Eye (tissue), 1 donor: ENCODE results near the gene SACS.

Source experiments
- DNase-seq: peaks from one replicate; pipeline ENCODE4 v3.0.0-alpha.2; 2015

SACS gene, protein sequence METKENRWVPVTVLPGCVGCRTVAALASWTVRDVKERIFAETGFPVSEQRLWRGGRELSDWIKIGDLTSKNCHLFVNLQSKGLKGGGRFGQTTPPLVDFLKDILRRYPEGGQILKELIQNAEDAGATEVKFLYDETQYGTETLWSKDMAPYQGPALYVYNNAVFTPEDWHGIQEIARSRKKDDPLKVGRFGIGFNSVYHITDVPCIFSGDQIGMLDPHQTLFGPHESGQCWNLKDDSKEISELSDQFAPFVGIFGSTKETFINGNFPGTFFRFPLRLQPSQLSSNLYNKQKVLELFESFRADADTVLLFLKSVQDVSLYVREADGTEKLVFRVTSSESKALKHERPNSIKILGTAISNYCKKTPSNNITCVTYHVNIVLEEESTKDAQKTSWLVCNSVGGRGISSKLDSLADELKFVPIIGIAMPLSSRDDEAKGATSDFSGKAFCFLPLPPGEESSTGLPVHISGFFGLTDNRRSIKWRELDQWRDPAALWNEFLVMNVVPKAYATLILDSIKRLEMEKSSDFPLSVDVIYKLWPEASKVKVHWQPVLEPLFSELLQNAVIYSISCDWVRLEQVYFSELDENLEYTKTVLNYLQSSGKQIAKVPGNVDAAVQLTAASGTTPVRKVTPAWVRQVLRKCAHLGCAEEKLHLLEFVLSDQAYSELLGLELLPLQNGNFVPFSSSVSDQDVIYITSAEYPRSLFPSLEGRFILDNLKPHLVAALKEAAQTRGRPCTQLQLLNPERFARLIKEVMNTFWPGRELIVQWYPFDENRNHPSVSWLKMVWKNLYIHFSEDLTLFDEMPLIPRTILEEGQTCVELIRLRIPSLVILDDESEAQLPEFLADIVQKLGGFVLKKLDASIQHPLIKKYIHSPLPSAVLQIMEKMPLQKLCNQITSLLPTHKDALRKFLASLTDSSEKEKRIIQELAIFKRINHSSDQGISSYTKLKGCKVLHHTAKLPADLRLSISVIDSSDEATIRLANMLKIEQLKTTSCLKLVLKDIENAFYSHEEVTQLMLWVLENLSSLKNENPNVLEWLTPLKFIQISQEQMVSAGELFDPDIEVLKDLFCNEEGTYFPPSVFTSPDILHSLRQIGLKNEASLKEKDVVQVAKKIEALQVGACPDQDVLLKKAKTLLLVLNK (N-terminal part only)

DNA sequence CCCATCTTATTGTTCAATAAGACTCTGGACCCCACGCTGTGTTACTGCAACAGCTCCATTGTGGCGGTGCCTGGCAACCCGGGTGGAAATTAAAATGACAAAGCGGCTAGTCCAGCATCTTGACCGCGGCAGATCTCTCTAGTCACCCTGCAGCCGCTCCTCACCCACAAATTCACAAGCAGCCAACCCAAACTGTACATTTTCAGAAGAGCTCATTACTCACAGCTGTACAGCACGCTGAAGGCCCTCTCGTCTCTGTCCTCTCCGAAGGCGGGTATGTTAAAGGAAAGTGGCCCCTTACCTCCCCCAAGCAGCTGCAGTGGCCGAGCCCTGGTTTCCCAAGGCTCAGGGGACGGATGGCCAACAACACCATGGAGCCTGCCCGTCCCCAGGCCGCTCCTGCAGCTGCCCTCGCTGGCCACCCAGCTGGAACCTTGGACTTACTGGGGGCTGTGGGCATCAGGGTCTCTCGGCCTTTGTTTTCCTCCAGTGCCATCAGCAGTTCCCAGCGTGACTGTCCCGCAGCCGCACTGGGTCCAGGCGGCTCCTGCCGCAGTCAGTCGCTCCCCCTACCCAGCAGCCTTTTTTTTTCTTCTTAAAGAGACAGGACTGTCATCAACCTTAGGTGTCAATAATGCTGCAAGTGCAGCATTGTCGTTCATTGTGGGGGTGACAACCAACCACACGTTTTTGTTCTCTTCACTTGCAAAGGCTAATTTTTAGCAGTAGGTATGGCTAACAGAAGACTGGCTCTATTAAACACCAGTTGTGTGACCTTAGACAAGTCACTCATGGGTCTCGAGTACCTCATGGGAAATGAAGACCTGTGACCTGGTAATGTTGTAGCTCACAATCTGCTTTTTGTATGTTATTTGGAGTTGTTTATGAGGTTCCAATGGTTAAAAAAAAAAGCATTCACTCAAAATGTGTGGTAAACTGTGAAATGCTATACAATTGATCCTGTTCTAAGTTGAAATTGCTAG lies at the start of gene SACS:
Gene SACS, minus strand, starts transcription at position 532 of the 983 bp plus-strand sequence. CDS start 22,463 bp downstream, outside the sequence.
- DNase-seq = peak; percentile 95

DNA sequence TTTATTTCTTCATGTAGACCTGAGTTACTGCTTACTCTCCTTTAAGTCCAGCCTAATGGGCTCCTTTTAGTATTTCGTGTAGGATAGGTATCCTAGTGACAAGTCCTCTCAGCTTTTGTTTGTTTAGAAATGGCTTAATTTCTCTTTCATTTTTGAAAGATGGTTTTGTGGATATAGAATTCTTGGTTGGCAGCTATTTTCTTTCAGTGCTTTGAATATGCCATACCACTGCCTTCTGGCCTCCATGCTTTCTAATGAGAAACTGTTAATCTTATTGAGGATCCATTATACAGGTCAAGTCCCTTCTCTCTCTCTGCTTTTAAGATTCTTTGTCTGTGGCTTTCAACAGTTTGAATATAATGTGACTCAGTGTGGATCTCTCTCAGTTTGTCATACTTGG lies 46.8 kb upstream of the SACS start:
- no peak for DNase-seq

DNA sequence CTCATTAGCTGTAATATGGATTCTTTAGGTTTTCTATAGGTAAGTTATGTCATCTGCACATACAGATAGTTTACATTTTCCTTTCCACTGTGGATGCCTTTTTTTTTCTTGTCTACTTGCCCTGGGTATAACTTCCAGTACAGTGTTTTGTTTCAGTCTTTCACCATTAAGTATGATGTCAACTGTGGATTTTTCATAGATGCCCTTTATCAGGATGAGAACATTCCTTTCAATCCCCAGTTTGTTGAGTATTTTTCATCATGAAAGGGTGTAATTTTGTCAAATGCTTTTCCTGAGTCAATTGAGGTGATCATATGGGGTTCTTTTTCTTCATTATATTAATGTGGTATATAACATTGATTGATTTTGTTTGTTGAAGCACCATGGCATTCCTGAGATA lies 43.6 kb upstream of the SACS start:
- DNase-seq = no peak

DNA sequence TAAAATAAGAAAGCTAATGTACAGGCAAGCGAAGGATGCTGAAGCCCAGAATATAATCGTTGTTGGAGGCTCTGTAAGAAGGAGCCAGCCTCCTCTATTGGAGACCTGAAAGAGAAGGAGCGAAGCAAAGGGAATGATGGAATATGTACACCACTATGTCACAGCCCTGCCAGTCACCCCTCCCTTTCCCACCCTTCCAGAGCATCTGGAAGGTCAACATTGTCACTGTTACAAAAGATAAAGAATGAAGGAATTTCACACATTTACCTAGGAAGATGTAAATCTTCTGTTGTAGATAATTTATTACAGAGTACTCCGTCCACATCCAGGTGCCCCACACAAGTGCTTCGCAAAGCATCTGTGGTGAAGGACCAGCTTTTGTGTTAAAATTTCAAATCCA lies 39.7 kb upstream of the SACS start:
- DNase-seq = no peak

DNA sequence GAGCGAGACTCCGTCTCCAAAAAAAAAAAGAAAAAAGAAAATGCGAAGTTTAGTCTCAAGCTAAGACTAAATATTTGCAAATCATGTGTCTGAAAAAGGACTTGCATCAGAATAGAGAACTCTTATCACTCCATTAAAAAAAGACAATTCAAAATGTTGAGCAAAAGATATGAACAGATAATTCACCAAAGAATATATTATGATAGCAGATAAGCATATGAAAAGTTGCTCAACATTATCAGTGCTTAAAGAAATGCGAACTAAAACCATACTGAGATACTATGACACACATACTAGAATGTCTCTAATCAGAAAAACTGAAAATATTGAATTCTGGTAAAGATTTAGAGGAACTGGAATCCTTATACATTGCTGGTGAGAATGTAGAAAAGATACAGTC lies 38.7 kb upstream of the SACS start:
- DNase-seq = no peak

DNA sequence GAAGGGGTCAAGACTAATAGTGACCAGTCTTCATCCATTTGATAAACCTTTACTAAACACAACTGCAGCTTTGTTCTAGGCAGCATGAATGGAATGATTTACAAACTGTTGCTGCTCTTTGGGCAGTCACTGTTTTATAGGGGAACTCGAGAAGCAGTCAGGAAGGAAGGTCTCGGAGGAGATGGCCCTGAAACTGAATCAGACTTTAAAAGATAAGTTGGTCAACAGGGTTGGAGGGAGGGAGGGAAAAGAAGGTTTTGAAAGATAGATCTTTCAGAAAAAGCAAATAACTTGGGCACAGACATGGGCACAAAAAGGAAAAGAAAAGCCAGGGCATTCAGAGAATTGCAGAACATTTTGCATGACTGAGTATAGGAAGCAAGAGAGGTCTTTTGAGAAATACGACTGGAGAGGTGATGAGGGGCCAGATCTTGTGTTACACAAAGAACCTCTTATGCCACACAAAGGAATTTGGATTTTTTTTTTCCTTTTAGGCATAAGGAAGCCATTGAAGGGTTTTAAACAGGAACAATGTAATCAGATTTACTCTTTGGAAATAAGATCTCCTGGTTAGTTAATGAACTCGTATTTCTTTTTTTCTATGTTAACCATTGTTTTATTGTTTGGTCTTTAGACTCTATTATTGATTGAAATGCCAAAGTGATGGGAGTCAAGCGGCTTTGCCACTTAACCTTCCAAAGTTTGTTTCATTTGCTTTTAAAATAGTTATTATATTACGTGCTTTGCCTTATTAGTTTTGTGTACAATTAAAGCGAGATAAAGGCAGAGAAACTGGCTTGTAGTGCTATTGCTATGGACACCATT lies 37.5 kb upstream of the SACS start:
- DNase-seq = peak; percentile 32

DNA sequence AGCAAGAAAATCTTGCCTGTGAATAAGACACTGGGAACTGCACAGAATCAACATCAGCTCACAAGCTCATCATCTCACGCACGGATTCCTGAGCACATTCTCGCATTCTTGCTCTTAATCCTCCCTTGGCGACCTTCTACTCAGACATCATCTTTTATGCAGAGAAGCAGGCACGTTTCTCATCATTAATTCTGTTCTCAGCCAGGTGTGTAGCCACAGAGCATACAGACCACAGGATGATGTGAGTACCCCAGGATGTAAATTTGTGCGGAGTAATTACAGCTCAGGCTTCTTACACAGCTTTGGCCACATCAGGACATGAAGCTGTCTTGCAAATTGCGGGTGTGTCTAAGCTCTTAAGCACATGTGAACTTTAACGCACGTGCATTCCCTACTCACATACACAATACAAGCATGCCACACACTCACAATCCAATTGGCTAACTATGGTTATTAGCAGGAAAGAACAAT lies 36.5 kb upstream of the SACS start:
- peak; percentile 77 for DNase-seq

DNA sequence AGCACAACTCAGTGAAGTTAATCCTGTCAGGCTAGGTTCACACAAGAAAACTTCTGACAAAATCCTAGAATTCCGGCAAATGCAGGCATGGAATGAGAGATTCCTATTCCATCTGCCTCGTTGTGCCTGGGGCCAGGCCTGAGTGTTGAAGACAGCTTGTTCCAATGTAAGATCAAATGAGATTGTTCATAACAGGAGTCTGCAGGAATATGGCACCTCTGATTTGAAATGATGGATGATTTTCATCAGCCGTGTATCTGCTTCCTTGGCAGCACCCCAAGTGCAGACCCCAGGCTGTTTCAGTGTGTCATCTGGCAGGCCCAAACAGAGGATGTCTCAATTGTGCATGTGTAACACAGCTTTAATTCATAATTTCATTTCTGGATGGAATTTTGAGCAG lies 35.3 kb upstream of the SACS start:
- DNase-seq = peak; percentile 37

DNA sequence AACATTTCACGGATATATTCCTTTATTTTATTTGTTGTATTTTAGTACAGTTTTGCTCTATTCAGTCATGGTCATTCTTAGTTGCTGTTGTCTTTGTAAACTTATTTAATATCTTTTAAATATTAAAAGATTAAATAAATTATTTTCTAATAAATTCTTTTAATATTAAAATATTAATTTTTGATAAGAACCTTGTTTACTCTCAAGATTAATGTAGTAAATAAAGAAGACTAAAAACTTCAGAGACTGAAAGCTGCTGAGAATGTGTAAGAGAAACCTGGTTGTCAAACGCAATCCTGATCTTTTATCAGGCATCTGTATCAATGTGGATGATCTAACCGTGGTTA lies 34.4 kb upstream of the SACS start:
- no peak for DNase-seq

DNA sequence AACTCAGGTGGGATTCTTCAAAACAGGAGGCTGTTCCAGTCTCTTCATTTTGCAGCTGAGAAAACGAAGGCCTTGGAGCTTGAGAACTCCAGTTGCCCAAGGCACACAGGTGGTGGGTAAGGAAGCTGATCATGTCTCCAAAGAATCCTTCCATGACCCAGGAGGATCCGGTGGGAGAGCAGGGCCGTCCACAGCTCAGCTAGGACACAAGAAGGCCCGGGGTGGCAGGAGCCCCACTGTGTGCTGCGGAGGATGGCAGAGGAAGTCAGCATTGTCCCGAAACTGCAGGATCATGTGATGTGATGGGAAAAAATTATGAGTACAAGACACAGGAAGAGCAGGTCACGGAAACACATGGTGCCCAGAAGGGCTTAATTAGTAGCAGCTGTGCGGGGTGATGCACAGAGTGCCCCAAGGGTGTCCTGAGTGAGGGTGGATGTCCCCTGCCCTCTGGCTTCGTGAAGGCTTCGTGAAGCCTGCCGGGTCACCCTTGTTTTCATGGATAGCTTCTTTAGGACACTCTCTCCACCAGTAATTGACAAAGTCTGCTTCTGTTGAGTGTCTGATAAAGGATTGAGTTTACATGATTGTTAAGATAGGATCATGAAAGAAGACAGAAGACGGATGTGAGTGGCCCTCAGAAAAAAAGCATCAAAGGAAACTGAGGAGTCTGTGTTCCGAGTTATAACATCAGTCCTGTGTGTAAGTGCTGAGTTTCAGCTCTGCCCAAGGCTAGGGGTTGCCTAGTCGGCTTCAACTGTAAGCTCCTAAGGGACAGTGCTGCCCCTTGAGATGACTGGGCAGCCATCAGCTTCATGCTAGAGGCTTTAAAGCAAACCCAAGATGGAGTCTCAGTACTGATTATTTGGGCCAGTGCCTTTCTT lies 33.8 kb upstream of the SACS start:
- DNase-seq = peak; percentile 51

DNA sequence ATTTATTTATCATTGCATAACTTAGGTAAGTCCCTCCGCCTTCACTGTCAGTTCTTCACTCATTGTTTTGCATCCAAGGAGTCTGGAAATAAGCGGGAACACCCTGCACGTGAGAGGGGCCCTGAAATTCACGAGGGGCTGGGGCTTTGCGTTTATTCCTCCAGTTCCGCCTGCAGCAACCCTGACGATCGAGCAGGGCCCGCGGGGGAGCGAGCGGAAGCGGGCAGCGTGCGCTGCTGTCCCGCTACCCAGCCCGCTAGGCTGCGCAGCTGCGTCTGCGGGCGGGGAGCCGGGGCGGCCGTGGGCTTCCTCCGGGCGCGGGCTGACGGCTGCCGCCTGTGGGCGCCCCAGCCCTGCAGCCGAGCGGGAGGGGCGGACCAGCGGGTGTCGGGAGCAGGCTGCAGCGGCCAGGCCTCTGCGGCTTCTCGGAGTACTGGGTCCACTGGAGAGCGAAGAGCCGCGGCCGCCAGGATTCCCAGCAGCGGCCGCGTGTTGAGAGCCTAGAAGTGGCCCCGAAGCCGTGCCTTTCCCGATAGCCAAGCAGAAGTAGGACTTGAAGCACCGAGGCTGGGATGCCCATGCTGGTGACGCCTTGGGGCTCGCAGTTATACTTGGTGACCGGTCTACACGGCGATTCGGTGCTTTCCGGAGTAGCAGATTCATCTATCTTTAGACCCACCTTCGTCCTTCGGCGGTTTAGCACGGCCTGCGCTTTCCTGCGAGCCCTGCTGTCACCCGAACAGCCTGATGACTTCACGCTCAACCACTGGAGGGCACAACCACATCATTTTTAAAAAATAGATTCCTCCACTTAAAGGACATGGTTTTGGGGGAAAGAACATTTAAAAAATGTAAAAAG lies 32.9 kb upstream of the SACS start:
- peak; percentile 94 for DNase-seq

DNA sequence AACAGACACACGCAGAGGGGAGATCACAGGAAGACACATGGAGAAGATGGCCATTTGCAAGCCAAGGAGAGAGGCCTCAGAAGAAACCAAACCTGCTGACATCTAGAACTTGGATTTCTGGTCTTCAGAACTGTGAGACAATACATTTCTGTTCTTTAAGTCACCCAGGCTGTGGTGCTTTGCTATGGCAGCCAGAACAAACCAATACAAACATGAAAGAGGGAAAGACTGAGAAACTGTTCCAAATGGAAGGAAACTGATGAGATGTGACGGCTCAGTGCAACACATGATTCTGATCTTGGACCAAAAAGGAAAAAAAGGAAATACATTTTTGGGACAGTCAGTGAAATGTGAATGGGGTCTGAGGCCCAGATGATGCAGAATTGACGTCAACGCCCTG lies 30.2 kb upstream of the SACS start:
- no peak for DNase-seq

DNA sequence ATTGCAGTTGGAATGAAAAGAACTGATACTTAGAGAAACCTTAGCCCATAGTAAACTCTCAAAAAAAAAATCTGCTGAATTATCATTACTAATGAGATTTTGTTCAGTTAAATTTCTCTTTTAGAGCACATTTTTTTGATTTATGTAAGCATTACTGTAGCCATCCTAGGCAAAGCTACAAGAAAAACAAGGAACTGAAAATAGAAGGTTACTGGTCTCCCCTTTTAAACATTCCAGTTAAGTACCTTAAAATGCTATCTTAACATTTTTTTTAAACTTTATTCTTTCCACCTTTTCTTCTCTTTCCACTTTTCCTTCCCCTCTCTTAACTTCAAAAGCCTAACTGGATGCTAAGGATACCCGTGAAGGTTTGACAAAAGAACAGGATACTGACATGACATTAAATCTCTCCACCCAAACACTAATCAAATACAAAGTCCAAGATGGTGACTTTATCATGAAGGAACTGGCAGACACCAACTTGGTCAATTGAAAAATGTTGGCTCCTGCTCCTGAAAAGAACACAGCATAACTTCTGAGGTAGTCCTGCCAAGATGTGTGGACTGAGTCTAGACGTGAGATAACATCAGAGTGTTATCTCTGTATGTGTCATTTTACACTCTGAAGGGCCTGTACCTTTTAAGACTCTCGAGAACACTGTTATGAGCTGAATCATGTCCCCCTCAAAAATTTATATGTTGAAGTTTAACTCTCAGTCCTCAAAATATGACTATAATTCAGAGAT lies 29.5 kb upstream of the SACS start:
- DNase-seq = no peak

DNA sequence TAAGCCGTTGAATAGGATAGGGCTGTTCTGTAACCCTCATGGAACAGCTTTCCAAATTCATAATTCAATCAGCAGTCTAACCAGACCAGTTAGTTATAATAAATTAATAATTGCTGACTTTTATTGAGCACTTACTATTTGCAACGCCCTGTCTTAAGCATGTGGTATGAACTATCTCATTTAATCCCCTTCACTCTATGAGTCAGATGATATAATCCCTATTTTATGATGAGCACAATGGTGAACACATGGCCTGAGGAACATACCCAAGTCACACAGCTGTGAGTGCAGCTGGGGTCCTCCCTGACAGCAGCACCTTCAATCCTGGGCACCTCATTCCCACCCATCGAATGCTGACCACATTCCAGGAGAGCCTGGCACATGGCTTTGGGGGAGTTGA lies 28.0 kb upstream of the SACS start:
- DNase-seq = no peak

DNA sequence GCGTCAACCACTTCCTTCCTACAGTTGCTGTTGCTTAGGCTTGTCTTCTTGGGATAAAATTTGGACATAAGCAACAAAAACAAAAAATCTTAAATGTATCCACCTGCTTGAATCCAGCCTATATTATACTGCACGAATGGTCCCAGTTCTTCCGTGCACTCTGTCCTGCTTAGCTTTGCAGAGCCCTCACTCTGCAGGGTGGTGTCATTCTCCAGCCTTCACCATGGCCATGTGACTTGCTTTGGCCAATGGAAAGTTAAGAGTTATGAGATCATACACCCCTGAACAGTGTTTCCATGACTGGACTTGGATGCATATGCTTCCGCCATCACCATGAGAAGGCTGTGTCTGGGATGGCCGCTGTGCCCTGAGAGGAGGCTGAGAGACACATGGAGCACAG lies 27.4 kb upstream of the SACS start:
- no peak for DNase-seq

DNA sequence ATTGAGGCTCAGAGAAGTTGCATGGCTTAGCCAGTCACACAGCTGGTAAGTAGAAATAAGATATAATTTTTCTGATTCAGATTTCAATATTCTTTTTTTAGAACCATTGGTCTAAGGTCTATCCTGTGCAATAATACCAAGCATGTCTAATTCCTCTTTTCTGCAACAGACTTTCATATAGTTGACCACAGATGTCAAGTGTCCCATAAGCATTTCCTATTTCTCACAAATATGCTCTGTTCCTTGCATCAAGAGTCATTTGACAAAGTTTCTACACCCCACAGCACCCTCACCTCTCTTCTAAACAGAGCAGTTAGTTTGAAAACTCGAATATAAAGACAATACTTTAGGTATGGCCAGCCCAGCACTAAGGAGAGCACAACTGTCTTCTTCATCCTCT lies 26.8 kb upstream of the SACS start:
- no peak for DNase-seq

DNA sequence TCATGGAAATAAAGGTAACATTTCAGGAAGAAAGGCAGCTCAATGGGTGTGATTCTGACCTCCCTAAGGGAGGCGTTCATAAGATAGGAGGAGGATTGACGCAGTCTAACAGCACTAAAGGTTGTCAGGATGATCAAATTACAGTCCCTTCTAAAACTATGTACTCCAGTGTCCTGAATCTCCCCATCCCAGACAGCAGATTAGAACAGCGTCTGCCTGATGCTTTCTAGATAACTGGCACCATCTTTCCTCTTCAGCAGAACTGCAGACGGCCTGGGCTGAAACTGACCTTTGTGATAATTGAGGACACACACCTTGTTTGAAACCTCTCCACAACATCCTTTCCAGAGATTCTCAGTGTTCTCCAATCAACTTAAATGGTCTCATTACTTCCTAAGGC lies 25.5 kb upstream of the SACS start:
- no peak for DNase-seq

DNA sequence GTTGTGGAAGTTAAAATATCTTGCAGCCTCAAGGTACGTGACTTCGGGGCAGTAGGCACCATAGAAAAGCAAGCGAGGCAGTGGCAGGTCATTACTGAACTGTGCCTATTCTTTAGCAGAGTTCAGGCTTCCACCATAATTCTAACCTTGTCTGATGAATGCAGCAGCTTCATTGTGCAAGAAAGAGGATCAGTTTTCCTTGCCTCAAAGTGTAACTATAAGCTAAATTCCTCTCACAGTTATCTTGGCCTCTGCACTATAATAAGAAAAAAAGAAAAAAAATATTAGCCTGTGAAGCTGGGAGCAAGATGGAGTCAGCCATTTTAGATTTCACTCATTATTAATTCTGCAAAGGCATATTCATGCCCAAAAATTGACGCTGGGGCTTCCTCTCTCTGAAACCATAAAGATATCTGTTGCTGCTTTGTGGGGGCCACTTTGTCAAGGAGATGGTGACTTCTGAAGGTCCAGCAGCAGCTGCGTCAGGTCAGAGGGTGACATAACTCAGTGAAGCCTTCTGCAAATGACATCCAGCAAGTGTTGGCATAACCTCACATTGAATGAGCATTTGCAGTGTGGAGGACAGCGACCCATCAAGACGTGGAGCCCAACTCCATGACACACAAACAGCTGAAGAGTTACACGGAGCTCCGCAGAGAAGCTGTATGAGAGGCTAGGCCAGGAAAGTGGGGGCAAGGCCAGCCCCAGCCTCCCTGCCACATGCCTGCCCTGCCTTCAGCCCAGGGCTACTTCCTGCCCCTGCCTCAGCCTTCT lies 23.1 kb upstream of the SACS start:
- no peak for DNase-seq
